ENCODE data around the gene FAM76B.

Gene FAM76B

GRCh38 chr11:95736355-95736754, 53.2 kb downstream of the FAM76B start:
- Histone ChIP-seq H3K4me1 (ENCODE audit: low read length) (no peaks in the 10 kb centered on the region), H3F3A (ENCODE audit: insufficient read depth, low read length) (no peaks in the 10 kb centered on the region), H3K9ac (ENCODE audit: low read length) (no peak overlapping the region), H3K79me2 (ENCODE audit: low read length) (no peaks in the 10 kb centered on the region), H3K36me3 (replicated peaks; ENCODE audit: insufficient read depth, low read length) (no peaks in the 10 kb centered on the region), H3K9me2 (replicated peaks; ENCODE audit: insufficient read depth, low read length) (no peaks in the 10 kb centered on the region), H3K4me2 (ENCODE audit: low read depth, low read length) (no peak overlapping the region), H3K4me3 (ENCODE audit: low read length) (no peak overlapping the region), H4K20me1 (ENCODE audit: insufficient read depth, low read length) (no peaks in the 10 kb centered on the region), H3K27ac (ENCODE audit: low read length) (no peak overlapping the region), H3K9me3 (replicated peaks; ENCODE audit: insufficient read depth, low read length) (no peaks in the 10 kb centered on the region), H3K27me3 (replicated peaks; ENCODE audit: insufficient read depth, low read length) (no peaks in the 10 kb centered on the region), H2AFZ (ENCODE audit: low read length) (no peak overlapping the region)
- DNase-seq, result no peak
- no peak for TF ChIP-seq EZH2phosphoT487 (IDR thresholded peaks at IDR 0.05; ENCODE audit: low read length)
- no peak for TF ChIP-seq CTCF (IDR thresholded peaks at IDR 0.05; ENCODE audit: low read length)
- no peak for TF ChIP-seq EZH2 (optimal IDR thresholded peaks at IDR 0.05; ENCODE audit: low read depth, low read length)

- H4K20me1 ChIP-seq (ENCODE audit: insufficient read depth, low read length), result no peaks in the 10 kb centered on the region
- no peaks in the 10 kb centered on the region for H3K9me2 ChIP-seq (replicated peaks; ENCODE audit: insufficient read depth, low read length)
- no peak overlapping the region for H3K27ac ChIP-seq (ENCODE audit: low read length)
- H3K9ac ChIP-seq (ENCODE audit: low read length), result no peak overlapping the region
- no peaks in the 10 kb centered on the region for H3K36me3 ChIP-seq (replicated peaks; ENCODE audit: insufficient read depth, low read length)
- H3K4me2 ChIP-seq (ENCODE audit: low read depth, low read length), result no peak overlapping the region
- H3K4me3 ChIP-seq (ENCODE audit: low read length), result no peak overlapping the region
- H3K4me1 ChIP-seq (ENCODE audit: low read length), result no peaks in the 10 kb centered on the region
- H3F3A ChIP-seq (ENCODE audit: insufficient read depth, low read length), result no peaks in the 10 kb centered on the region
- H3K79me2 ChIP-seq (ENCODE audit: low read length), result no peaks in the 10 kb centered on the region
- no peak overlapping the region for H2AFZ ChIP-seq (ENCODE audit: low read length)
- H3K27me3 ChIP-seq (replicated peaks; ENCODE audit: insufficient read depth, low read length), result no peaks in the 10 kb centered on the region
- no peak for TF ChIP-seq EZH2 (optimal IDR thresholded peaks at IDR 0.05; ENCODE audit: low read depth, low read length)
- no peak for TF ChIP-seq EZH2phosphoT487 (IDR thresholded peaks at IDR 0.05; ENCODE audit: low read length)
- TF ChIP-seq CTCF (IDR thresholded peaks at IDR 0.05; ENCODE audit: low read length), result no peak
- DNase-seq, result no peak
- H3K9me3 ChIP-seq (replicated peaks; ENCODE audit: insufficient read depth, low read length), result no peaks in the 10 kb centered on the region
Measured at GRCh38 chr11:95734009-95734572, 55.5 kb downstream of the FAM76B start.

DNA sequence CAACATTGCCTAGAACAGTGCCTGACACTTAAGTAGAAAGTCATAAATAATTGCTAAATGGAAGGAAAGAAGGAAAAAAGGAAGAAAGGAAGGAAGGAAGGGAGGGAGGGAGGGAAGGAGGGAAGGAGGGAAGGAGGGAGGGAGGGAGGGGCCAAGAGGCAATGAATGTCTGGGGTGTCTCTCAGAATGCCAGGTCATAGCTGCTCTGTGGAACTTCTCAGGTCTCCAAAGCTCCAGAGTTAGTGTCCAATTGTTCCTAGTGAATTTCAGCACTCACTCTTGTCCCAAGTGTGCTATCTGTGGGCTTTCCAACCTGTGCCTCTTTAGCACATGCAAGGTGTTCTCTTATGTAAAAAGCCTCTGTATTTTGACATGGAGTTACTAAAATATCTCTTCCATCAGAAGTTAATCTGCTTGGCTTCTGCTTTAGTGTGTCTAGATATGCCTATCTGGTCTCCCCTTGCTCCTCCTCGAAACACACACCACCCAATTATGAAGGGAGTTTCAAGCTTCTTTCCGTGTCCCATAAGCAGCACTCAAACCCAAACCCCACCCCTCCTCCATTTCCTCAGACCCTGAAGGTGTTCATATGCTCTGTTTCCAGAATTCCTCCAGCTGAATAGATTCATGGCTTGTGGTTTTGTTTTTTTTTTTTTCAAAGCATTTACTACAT, 56.5 kb downstream of the FAM76B start:
- no peaks in the 10 kb centered on the region for H4K20me1 ChIP-seq (ENCODE audit: insufficient read depth, low read length)
- no peak overlapping the region for H3K9ac ChIP-seq (ENCODE audit: low read length)
- no peak overlapping the region for H3K4me3 ChIP-seq (ENCODE audit: low read length)
- no peaks in the 10 kb centered on the region for H3K9me2 ChIP-seq (replicated peaks; ENCODE audit: insufficient read depth, low read length)
- H3K4me1 ChIP-seq (ENCODE audit: low read length), result no peaks in the 10 kb centered on the region
- DNase-seq, result no peak
- TF ChIP-seq CTCF (IDR thresholded peaks at IDR 0.05; ENCODE audit: low read length) (no peak), EZH2phosphoT487 (IDR thresholded peaks at IDR 0.05; ENCODE audit: low read length) (no peak), EZH2 (optimal IDR thresholded peaks at IDR 0.05; ENCODE audit: low read depth, low read length) (no peak)
- H3K36me3 ChIP-seq (replicated peaks; ENCODE audit: insufficient read depth, low read length), result no peaks in the 10 kb centered on the region
- H3K27ac ChIP-seq (ENCODE audit: low read length), result no peak overlapping the region
- no peaks in the 10 kb centered on the region for H3K27me3 ChIP-seq (replicated peaks; ENCODE audit: insufficient read depth, low read length)
- no peaks in the 10 kb centered on the region for H3F3A ChIP-seq (ENCODE audit: insufficient read depth, low read length)
- H3K9me3 ChIP-seq (replicated peaks; ENCODE audit: insufficient read depth, low read length), result no peaks in the 10 kb centered on the region
- no peak overlapping the region for H2AFZ ChIP-seq (ENCODE audit: low read length)
- H3K4me2 ChIP-seq (ENCODE audit: low read depth, low read length), result no peak overlapping the region
- no peaks in the 10 kb centered on the region for H3K79me2 ChIP-seq (ENCODE audit: low read length)

All from MM.1S (cell line).